OCI-LY1 (cell line): ENCODE results near the gene QRFP.

Experiments used
- H2AFZ ChIP-seq: fragments of 200-600 bp; sonication (generic), shearing (Covaris generic); 2 replicates; pipeline ENCODE4 v1.6.0; 2014; ENCODE audit warnings: antibody characterized with exemption, mild to moderate bottlenecking, low read length
- H3F3A ChIP-seq: fragments of 200-600 bp; sonication (generic), shearing (Covaris generic); 2 replicates; pipeline ENCODE4 v1.6.0; 2014; ENCODE audit warnings: mild to moderate bottlenecking, antibody characterized with exemption, low read length, moderate library complexity; ENCODE audit not compliant: insufficient read depth
- H3K27ac ChIP-seq: fragments of 200-600 bp; sonication (generic); 2 replicates; pipeline ENCODE4 v1.5.1; 2014; ENCODE audit warnings: low read length, mixed run types, mild to moderate bottlenecking, low read depth; ENCODE audit not compliant: poor library complexity, severe bottlenecking
- H3K27me3 ChIP-seq: fragments of 200-600 bp; sonication (generic); 2 replicates; pipeline ENCODE4 v1.6.0; 2014; ENCODE audit warnings: antibody characterized with exemption, mild to moderate bottlenecking, low read length, moderate library complexity; ENCODE audit not compliant: insufficient read depth
- H3K36me3 ChIP-seq: fragments of 200-600 bp; sonication (generic); 2 replicates; pipeline ENCODE4 v1.6.1; 2014; ENCODE audit warnings: mild to moderate bottlenecking, antibody characterized with exemption, low read length, moderate library complexity, mixed read lengths; ENCODE audit not compliant: insufficient read depth
- H3K4me1 ChIP-seq: fragments of 200-600 bp; sonication (generic); 2 replicates; pipeline ENCODE4 v1.5.1; 2014; ENCODE audit warnings: mild to moderate bottlenecking, low read length, moderate library complexity; ENCODE audit not compliant: insufficient read depth, severe bottlenecking
- H3K4me2 ChIP-seq: fragments of 200-600 bp; sonication (generic), shearing (Covaris generic); 2 replicates; pipeline ENCODE4 v1.6.1; 2014; ENCODE audit warnings: low read length
- H3K4me3 ChIP-seq: fragments of 200-600 bp; sonication (generic); 2 replicates; pipeline ENCODE4 v1.5.1; 2014; ENCODE audit warnings: low read length, low read depth, mild to moderate bottlenecking, mixed read lengths; ENCODE audit not compliant: poor library complexity, severe bottlenecking
- H3K79me2 ChIP-seq: fragments of 200-600 bp; shearing (Covaris generic); 2 replicates; pipeline ENCODE4 v1.6.1; 2016; ENCODE audit warnings: mixed run types, low read length, mixed read lengths; ENCODE audit not compliant: insufficient read depth
- H3K9ac ChIP-seq: fragments of 200-600 bp; sonication (generic), shearing (Covaris generic); 2 replicates; pipeline ENCODE4 v1.6.1; 2014; ENCODE audit warnings: mild to moderate bottlenecking, low read length, mixed read lengths
- H3K9me2 ChIP-seq: fragments of 200-600 bp; sonication (generic), shearing (Covaris generic); 2 replicates; pipeline ENCODE4 v1.6.1; 2014; ENCODE audit warnings: low read depth, mild to moderate bottlenecking, low read length, mixed read lengths
- H3K9me3 ChIP-seq: fragments of 200-600 bp; shearing (Covaris generic); 2 replicates; pipeline ENCODE4 v1.6.1; 2014; ENCODE audit warnings: low read length, mixed read lengths
- H4K20me1 ChIP-seq: fragments of 200-600 bp; sonication (generic), shearing (Covaris generic); 2 replicates; pipeline ENCODE4 v1.6.0; 2016; ENCODE audit warnings: mild to moderate bottlenecking, low read length; ENCODE audit not compliant: insufficient read depth
- EZH2 ChIP-seq: fragments of 200-600 bp; sonication (generic), shearing (Covaris generic); IDR thresholded peaks from 2 replicates; pipeline ENCODE4 v1.8.0; 2017; ENCODE audit warnings: borderline replicate concordance, mixed run types, mild to moderate bottlenecking, antibody characterized with exemption, low read length, moderate library complexity, mixed read lengths
- TF ChIP-seq, protein P1 (sequence below): fragments of 200-600 bp; sonication (generic), shearing (Covaris generic); IDR thresholded peaks from 2 replicates; pipeline ENCODE4 v1.5.1; 2017; ENCODE audit warnings: mild to moderate bottlenecking, antibody characterized with exemption, low read length, moderate library complexity, mixed read lengths

The QRFP gene

DNA sequence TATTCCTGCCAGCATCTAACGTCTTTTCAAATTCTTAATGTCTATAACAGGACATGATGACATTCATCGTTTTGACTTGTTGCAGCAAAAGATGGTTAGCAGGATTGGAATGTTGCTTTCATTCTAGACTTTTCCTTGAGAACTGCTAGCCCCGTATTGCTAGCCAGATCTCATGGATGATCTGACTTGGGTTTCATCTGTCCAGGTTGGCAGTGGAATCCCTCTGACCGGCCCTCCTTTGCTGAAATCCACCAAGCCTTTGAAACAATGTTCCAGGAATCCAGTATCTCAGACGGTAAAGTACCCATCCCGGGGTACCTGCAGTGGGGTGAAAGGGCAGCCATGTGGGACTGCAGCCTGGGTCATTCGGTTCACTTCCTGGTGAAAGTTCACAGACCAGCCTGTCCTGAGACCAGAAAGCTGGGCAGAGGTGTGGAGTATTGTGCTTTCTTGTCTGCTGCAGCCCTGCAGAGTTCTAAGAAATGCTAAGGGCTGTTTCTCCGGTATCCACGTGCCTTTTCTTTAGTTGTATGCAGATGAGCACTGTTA lies 16.7 kb downstream of the QRFP start:
- Histone ChIP-seq H3K4me3 (no peak overlapping the region), H3K36me3 (peaks cover 20% of the 10 kb centered on the region; the same call in 1 of the 2 replicates), H3K4me2 (no peak overlapping the region), H3K9me2 (no peaks in the 10 kb centered on the region), H3K4me1 (no peaks in the 10 kb centered on the region), H3K27me3 (no peaks in the 10 kb centered on the region), H3K9ac (no peak overlapping the region), H2AFZ (no peak overlapping the region), H3K79me2 (no peaks in the 10 kb centered on the region), H3F3A (no peaks in the 10 kb centered on the region), H3K9me3 (no peaks in the 10 kb centered on the region), H3K27ac (no peak overlapping the region), H4K20me1 (no peaks in the 10 kb centered on the region)
- TF ChIP-seq, protein P1, sequence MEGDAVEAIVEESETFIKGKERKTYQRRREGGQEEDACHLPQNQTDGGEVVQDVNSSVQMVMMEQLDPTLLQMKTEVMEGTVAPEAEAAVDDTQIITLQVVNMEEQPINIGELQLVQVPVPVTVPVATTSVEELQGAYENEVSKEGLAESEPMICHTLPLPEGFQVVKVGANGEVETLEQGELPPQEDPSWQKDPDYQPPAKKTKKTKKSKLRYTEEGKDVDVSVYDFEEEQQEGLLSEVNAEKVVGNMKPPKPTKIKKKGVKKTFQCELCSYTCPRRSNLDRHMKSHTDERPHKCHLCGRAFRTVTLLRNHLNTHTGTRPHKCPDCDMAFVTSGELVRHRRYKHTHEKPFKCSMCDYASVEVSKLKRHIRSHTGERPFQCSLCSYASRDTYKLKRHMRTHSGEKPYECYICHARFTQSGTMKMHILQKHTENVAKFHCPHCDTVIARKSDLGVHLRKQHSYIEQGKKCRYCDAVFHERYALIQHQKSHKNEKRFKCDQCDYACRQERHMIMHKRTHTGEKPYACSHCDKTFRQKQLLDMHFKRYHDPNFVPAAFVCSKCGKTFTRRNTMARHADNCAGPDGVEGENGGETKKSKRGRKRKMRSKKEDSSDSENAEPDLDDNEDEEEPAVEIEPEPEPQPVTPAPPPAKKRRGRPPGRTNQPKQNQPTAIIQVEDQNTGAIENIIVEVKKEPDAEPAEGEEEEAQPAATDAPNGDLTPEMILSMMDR, result no peak
- no peak for TF ChIP-seq EZH2

DNA sequence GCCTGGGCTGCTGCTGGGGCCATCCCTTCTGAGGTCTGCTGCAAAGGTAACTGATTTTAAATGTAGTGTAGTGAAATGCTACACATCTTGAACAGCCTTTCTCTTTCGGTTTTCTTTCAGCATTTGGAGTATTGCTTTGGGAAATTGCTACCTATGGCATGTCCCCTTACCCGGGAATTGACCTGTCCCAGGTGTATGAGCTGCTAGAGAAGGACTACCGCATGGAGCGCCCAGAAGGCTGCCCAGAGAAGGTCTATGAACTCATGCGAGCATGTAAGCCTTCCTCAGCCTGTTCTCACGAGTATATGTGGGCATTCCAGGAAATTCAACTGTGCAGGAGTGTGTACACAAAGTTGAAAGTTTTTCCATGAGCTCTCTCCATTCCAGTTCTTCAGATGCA lies 18.3 kb downstream of the QRFP start:
- Histone ChIP-seq H3K9ac (no peak overlapping the region), H3K4me2 (no peak overlapping the region), H3K27me3 (no peaks in the 10 kb centered on the region), H3K9me3 (no peaks in the 10 kb centered on the region), H4K20me1 (no peaks in the 10 kb centered on the region), H3K9me2 (no peaks in the 10 kb centered on the region), H3K4me1 (no peaks in the 10 kb centered on the region), H3K27ac (no peak overlapping the region), H3F3A (no peaks in the 10 kb centered on the region), H3K36me3 (peaks cover 29% of the 10 kb centered on the region; the same call in 1 of the 2 replicates), H3K79me2 (no peaks in the 10 kb centered on the region), H2AFZ (no peak overlapping the region), H3K4me3 (no peak overlapping the region)
- TF ChIP-seq, protein P1, result no peak
- no peak for TF ChIP-seq EZH2

DNA sequence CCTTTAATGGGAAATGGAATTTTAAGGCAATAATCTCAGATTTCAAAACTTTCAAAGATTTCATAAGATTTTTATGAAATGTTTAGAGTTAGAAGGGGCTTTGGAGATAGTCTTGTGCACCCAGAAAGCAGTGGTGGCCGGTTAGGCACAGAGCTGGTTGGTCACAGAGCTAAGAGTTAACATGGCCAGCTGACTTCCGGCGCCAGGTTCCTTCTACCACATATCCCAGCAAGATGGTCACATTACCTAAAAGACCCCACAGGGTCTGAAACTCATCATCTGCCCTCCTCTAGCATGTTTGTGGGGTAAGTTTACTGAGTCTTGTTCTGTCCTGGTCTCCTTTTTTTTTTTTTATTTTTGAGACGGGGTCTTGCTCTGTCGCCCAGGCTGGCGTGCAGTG lies 19.3 kb downstream of the QRFP start:
- Histone ChIP-seq H3K27ac (no peak overlapping the region), H3K79me2 (no peaks in the 10 kb centered on the region), H3K4me1 (no peaks in the 10 kb centered on the region), H3K9ac (no peak overlapping the region), H3F3A (no peaks in the 10 kb centered on the region), H3K36me3 (peaks cover 30% of the 10 kb centered on the region; the same call in 1 of the 2 replicates), H4K20me1 (no peaks in the 10 kb centered on the region), H3K9me3 (no peaks in the 10 kb centered on the region), H3K27me3 (no peaks in the 10 kb centered on the region), H2AFZ (no peak overlapping the region), H3K9me2 (no peaks in the 10 kb centered on the region), H3K4me3 (no peak overlapping the region), H3K4me2 (no peak overlapping the region)
- TF ChIP-seq, protein P1, result no peak
- TF ChIP-seq EZH2, result no peak
